HG03025 (cell line): ENCODE measurements around the gene COPA.
"Not testable (repeated sequence)": the region's sequence is repeated elsewhere in the genome, so short reads cannot be mapped to it uniquely, and the experiment has no call there.

Experiments
- ATAC-seq: cut with Tn5 transposase; IDR thresholded peaks from one replicate; pipeline ENCODE4 v1.9.1; 2021; ENCODE audit warnings: mild to moderate bottlenecking, moderate library complexity; ENCODE audit not compliant: unreplicated experiment, low FRiP score

COPA gene

DNA sequence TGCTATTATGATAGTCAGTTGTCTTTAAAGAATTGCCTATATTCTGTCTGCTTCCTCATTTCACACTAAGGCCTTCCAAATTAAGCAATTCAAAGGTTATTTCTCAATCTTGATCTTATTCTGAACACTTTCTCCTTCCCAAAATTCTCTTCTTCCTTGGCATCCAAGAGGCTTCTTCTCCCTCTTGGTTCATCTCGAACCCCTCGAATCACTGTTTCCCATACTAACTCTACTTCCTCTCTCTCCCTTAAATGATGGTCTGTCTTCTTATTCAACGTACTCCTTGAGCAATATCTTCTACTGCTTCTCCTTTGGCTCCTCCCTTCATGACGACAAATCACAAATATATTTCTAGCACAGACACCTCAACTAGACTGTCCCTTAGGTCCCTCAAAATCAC is 4.5 kb downstream of the COPA start:
- ATAC-seq, result no peak

DNA sequence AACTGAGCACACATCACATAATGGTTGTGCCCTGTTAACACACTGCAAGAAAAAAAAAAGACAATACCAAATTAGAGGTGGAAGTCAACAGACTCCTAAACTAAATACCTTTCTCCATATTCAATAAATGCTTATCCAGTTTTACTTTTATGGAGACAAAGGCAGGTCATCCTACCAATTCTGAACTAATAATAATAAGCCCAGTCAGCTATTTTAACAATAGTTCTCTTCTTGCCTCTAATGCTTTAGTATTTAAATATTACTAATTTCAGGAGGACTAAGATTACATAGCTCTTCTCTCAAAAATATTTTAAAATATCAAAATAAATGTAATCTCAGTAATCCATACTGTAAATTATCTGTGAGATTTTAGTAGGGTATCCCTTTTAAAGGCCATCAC is 10.5 kb downstream of the COPA start:
- no peak for ATAC-seq

DNA sequence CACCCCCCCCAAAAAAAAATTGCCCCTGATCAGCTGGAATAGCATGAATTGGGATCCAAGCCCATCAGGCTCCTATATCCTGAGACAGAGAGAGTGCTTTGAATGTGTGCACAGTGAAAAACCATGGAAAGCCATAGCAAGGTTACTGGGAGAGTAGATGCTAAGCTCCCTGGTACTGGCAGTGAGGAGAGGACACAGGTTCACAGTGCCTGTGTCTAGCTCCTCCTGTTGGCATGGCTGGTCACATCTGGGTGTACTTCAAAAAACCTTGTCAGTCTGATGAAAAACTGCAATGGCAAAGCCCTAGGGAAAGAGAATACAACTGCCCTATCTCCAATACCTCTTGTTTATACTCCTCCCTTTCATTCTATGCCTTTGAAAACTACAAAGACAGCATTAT is 12.9 kb downstream of the COPA start:
- ATAC-seq, result no peak

DNA sequence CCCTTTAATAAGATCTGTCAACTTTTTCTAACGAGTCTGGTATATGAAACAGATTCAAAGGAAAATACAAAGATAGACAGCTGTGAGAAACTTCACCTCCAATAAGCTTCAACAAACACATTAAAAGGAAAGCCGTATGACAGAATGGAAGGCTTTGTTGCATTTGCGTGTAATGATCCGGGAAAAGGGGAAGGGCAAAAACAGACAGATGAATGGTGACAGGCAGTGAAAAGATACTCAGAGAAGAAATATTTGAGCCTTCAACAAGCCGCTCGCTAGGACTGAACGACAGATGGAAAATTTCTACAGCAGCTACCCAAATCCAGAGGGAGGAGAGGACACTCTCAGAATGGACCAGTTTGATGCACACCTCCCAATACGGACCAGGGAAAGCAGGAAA is 14.9 kb downstream of the COPA start:
- no peak for ATAC-seq

DNA sequence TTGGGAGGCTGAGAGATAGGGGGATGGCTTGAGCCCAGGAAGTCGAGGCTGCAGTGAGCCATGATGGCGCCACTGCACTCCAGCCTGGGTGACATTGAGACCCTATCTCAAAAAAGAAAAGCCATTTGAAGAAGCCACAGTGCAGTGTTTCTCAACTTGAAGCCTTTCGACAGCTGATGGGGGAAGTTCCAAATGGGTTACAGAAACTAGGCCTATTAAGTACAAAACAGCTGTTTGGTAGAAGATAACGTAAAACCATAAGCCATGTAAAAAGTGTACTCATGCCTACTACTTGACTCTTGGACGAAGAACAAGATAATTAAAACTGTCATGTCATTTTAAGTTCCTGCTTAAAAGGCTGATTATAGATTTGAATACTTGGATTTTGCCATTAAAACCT is 16.6 kb downstream of the COPA start:
- no peak for ATAC-seq

- no peak for ATAC-seq
These were observed 17.8 kb downstream of the COPA start for GRCh38 chr1:160325252-160325651.

DNA sequence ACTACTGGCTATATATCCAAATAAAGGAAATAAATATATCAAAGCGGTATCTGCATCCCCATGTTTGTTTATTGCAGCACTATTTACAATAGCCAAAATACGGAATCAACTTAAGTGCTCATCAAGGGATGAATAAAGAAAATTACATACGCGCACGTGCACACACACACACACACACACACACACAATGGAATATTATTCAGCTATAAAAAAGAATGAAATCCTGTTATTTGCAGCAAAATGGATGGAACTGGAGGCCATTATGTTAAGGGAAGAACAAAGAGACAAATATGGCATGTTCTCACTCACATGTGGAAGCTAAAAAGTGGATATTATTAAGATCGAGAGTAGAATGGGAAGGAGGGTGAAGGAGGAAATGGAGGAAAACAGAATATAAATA is 20.2 kb downstream of the COPA start:
- no peak for ATAC-seq

GRCh38 chr1:160315359-160315758 is 27.7 kb downstream of the COPA start:
- ATAC-seq, result no peak

DNA sequence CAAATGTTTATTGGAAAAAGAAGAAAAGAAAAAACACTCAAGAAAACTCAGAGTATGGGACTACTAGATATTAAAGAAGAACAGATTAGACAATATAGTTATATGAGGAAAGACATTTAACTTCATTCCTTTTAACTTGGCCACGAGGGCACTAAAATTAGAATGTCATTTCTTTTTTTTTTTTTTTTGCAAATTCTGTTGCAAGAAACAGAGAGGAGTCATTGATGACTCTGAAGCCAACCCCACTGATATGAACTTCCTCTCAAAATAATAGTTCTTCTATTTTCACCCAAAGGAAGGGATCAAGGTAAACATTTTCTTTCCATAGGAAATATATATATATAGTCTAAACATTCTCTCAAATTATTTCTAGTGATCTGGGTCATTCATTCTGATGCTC is 33.5 kb downstream of the COPA start:
- no peak for ATAC-seq

GRCh38 chr1:160309185-160309557 is 33.9 kb downstream of the COPA start:
- no peak for ATAC-seq

DNA sequence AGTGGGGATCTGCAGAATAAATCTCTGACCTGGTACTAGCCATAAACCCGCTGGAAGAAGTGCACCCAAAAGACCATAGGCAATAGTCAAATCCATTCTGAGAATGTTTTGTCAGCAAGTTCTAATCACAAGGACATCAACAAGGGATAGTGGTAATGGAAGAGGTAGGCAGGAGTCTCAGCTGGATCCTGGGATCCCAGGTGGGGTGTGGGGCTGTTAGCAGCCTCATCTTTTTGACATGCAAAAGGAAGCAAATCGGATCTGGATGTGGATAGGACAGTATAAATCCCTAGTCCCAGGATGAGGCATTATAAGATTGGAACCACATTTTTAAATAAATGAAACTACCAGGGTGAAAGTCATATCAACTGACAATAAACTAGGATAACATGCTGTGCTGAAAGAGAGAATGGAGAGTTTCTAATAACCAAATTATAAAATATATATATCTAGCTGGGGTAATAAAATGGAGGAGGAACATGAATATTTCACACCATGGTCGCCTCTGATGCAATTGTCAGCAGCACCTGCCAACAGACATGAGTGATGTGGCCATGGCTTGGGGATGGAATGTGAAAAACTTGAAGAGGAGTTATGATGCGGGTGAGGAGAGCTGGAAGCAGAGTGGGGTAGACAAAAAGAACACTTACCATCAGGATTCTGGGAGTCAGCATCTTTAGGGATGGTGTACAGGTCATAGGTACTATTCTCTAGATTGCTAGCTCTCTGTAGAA is 34.4 kb downstream of the COPA start:
- ATAC-seq, result no peak

GRCh38 chr1:160307118-160307791 is 35.8 kb downstream of the COPA start:
- no peak for ATAC-seq

GRCh38 chr1:160300173-160300572 is 42.9 kb downstream of the COPA start:
- ATAC-seq, result no peak

GRCh38 chr1:160296036-160296435 is 47.0 kb downstream of the COPA start:
- ATAC-seq, result no peak

DNA sequence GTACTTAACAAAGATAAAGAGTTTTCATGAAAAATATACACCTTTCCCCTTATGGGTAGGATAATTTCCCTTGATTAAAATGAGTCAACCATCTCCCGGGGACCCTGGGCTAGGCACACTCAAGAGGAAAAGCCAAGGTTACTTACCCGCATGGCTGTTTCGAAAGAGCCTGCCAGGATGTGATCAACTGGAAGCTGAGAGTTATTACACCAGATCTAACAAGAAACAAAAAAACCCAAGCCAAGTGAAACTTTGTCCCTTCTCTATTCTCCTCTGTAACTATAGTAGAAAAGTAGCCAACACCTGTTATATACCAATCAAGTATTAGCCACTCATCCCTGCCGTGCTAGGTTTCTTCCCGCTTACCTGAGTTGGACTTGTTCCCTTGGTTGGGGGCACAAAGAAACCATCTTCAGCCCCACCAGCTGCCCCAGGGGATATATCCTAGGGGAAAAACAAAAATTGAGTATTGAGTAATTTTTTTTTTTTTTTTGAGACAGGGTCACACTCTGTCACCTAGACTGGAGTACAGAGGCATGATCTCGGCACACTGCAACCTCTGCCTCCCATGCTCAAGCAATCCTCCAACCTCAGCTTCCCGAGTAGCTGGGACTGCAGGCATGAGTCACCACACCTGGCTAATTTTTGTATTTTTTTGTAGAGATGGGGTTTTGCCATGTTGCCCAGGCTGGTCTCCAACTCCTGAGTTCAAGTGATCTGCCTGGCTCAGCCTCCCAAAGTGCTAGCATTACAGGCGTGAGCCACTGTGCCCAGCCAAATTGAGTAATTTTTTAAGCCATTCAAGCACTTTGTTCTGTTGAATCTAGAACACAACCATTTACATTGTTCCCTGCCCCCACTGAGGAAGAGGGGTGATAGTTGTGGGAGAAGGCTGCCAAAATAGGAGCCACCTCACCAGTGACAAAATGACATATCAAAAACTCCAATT is 49.8 kb downstream of the COPA start:
- no peak for ATAC-seq

DNA sequence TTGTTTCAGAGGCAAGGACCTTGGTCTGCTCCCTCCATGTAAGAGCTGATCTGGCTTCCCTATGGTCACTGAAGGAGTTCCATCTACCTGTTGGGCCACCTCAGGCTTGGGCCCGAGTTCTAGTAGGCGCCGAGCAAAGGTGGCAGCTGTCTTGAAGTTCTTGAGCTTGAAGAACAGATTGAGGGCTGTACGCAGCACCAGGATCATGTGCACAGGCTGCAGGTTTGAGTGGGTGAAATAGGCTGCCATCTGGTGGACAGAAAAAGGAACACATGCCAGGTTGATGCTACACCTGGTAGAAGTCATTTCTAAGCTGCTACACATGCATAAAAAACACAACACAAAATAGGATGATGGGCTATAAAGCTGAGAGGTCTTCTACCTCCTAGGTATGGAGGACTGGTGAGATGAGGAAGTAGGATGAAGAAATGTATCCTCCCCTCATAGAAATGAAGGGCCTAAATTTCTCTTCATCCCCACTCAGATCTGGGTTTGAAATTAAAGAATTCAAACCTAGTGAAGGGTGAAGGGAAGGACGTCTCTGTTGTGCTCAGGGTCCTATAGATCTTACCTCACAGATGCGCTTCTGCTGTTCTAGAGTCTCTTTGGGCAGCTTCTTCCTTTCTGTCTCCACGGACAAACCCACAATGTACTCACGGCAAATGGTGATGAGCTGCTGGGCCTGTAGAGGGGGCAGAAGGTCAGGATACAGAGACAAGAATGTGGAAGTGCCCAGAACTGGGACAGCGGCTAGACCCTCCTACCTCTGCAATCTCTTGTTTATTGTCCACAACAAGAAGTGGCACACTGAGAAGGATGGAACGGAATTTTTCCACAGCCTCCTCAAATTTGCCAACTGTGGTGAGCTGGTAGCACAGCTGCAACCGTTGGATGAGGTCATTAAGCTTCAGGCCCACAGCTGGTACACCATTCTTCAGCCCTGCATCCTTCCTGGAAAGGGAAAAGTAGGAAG is 51.5 kb downstream of the COPA start:
- no peak for ATAC-seq

DNA sequence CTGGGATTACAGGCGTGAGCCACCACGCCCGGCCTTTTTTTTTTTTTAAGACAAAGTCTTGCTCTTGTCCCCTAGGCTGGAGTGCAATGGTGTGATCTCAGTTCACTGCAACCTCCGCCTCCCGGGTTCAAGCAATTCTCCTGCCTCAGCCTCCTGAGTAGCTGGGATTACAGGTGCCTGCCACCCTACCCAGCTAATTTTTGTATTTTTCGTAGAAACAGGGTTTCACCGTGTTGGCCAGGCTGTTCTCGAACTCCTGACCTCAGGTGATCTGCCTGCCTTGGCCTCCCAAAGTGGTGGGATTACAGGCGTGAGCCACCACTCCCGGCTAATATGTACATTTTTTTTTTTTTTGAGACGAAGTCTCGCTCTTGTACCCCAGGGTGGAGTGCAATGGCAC is 55.3 kb downstream of the COPA start:
- ATAC-seq, result not testable (repeated sequence)

GRCh38 chr1:160285506-160285905 is 57.5 kb downstream of the COPA start:
- no peak for ATAC-seq

DNA sequence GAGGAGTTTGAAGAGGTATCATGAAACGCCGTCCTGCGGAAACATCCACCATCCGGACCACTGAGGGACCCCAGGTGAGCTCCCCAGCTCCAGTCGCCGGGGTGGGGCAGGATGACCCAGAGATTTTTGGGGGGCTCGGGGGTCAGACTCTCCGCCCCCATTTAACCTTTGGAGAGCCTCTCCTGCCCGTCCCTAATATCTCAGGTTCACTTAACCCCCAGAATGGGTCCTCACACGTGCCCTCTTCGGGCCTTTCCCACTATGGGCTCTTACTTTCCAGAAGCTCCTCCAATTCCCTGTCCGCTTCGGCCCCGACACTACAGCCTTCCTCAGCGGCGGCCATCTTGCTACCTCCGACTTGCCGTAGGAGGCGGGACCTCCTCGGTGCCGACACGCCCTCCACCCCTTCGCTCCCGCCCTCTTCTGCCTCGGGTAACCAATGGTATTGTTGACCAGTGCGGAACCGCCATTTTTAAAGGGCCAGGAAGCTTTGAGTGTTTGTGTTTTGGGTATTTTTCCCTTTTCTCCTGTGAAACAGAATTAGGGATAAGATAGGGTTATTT is 58.2 kb downstream of the COPA start, which contains the start of gene PEX19:
TSS of gene PEX19 (minus strand) at position 352 of the 563 bp plus-strand sequence. CDS start at position 343, 9 bp downstream.
- peak; percentile 88 for ATAC-seq
